ENCODE results near the gene SLC5A5. TPM values are rescaled to one million over a fixed set of nuclear protein-coding genes. Genes with fewer than 3 reads are reported as not detected.
A peak's percentile ranks its signal among the peaks of the same experiment; 100 is the strongest.

SLC5A5 gene
- total RNA-seq, 1 donor from 2014 or later: not detected

DNA sequence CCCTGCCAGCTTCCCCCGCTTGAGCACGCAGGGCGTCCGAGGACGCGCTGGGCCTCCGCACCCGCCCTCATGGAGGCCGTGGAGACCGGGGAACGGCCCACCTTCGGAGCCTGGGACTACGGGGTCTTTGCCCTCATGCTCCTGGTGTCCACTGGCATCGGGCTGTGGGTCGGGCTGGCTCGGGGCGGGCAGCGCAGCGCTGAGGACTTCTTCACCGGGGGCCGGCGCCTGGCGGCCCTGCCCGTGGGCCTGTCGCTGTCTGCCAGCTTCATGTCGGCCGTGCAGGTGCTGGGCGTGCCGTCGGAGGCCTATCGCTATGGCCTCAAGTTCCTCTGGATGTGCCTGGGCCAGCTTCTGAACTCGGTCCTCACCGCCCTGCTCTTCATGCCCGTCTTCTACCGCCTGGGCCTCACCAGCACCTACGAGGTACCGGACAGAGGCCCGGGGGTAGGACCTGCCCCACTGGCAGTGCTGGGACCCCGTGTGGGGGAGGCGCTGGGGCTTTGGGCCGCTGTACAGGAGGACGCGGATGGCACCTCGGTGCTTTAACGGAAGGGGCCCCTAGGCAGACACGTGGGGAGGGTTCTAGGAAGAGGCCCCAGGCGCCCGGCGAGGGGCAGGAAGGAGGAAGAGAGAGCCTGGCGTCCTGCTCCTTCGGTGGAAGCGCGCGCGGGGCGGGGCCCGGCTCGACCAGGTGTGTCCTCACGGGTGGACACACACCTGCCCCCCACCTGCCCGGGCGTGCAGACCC lies 681 bp downstream of the SLC5A5 start:
- no peak for TF ChIP-seq CTCF (IDR thresholded peaks at IDR 0.05)
- peaks cover 2% of the 10 kb centered on the region for H3K4me1 Mint-ChIP-seq (ENCODE audit: low read depth)
- no peak overlapping the region for H3K27ac Mint-ChIP-seq (ENCODE audit: unreplicated experiment)
- no peak overlapping the region for H3K4me3 Mint-ChIP-seq (ENCODE audit: unreplicated experiment)
- no peaks in the 10 kb centered on the region for H3K9me3 Mint-ChIP-seq (ENCODE audit: low read depth)
- DNase-seq (ENCODE audit: low spot score): peak; percentile 89
- H3K36me3 Mint-ChIP-seq (ENCODE audit: low read depth): no peaks in the 10 kb centered on the region
- peaks cover 30% of the 10 kb centered on the region for H3K27me3 Mint-ChIP-seq (ENCODE audit: low read depth)

DNA sequence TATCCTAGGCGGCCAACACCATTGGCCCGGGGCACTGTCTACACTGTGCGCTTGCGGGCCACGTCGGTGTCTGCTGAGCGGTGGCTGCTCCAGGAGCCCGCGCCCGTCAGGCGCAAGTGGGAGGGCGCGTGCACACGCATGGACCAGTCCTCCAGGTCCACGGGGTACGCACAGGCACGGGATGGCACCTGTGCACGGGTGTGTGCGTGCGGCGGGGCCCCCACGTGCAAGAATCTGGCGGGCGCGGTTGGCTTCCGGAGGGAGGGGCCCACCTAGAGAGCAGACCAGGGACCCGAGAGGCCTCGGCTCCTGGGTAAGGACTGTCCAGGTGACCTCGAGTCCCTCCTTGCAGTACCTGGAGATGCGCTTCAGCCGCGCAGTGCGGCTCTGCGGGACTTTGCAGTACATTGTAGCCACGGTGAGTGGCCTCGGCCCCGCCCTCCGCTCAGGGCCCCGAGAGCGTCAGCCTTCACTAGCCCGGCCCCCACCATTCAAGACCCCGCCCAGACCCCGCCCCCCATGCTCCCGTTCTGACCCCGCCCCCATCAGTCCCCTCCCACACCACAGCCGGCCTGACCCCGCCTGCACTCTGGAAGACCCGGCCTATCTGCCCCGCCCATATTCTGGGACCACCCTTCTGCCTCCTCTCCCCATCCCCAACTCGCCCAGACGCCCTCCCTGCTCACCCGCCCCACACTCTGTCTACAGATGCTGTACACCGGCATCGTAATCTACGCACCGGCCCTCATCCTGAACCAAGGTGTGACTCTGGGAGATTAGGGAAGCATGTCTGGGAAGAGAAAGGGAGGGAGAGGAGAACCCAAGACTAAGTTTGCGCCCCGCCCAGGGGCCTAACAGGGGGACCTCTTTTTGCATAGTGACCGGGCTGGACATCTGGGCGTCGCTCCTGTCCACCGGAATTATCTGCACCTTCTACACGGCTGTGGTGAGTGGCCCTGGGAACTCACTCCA lies 2.3 kb downstream of the SLC5A5 start:
- DNase-seq (ENCODE audit: low spot score): no peak
- H3K36me3 Mint-ChIP-seq (ENCODE audit: low read depth): no peaks in the 10 kb centered on the region
- no peak for TF ChIP-seq CTCF (IDR thresholded peaks at IDR 0.05)
- H3K9me3 Mint-ChIP-seq (ENCODE audit: low read depth): no peaks in the 10 kb centered on the region
- peaks cover 2% of the 10 kb centered on the region for H3K4me1 Mint-ChIP-seq (ENCODE audit: low read depth)
- no peak overlapping the region for H3K4me3 Mint-ChIP-seq (ENCODE audit: unreplicated experiment)
- no peak overlapping the region for H3K27ac Mint-ChIP-seq (ENCODE audit: unreplicated experiment)
- peaks cover 26% of the 10 kb centered on the region for H3K27me3 Mint-ChIP-seq (ENCODE audit: low read depth)

DNA sequence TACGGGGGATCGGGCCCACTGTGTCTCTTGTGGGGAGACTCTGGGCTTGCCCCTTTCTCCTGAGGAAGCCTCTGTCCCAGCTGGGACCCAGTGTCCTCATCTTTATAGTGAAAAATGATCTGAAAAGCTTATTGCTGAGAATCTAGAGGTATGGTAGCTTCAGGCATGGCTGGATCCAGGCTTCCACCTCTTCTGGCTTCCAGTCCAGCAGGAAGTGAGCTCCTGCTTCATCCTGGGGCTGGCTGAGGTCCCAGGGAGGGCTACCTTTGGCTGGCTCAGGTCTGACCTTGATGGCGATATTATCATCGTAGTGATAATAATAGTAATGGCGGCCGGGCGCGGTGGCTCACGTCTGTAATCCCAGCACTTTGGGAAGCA lies 3.0 kb downstream of the SLC5A5 start:
- H3K27ac Mint-ChIP-seq (ENCODE audit: unreplicated experiment): no peak overlapping the region
- no peak for DNase-seq (ENCODE audit: low spot score)
- H3K4me3 Mint-ChIP-seq (ENCODE audit: unreplicated experiment): no peak overlapping the region
- H3K27me3 Mint-ChIP-seq (ENCODE audit: low read depth): peaks cover 25% of the 10 kb centered on the region
- peaks cover 2% of the 10 kb centered on the region for H3K4me1 Mint-ChIP-seq (ENCODE audit: low read depth)
- H3K36me3 Mint-ChIP-seq (ENCODE audit: low read depth): no peaks in the 10 kb centered on the region
- no peak for TF ChIP-seq CTCF (IDR thresholded peaks at IDR 0.05)
- no peaks in the 10 kb centered on the region for H3K9me3 Mint-ChIP-seq (ENCODE audit: low read depth)

DNA sequence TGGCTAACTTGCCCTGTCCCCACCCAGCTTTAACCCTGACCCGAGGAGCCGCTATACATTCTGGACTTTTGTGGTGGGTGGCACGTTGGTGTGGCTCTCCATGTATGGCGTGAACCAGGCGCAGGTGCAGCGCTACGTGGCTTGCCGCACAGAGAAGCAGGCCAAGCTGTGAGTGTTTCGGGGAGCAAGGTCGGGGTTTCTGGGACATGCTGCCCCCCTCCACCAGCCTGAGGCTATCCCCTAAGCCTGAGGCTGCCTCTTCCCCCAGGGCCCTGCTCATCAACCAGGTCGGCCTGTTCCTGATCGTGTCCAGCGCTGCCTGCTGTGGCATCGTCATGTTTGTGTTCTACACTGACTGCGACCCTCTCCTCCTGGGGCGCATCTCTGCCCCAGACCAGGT lies 6.0 kb downstream of the SLC5A5 start:
- TF ChIP-seq CTCF (IDR thresholded peaks at IDR 0.05): no peak
- Mint-ChIP-seq H3K27me3 (ENCODE audit: low read depth) (peaks cover 26% of the 10 kb centered on the region), H3K9me3 (ENCODE audit: low read depth) (no peaks in the 10 kb centered on the region), H3K4me1 (ENCODE audit: low read depth) (peaks cover 2% of the 10 kb centered on the region), H3K36me3 (ENCODE audit: low read depth) (no peaks in the 10 kb centered on the region), H3K4me3 (ENCODE audit: unreplicated experiment) (no peak overlapping the region), H3K27ac (ENCODE audit: unreplicated experiment) (no peak overlapping the region)
- DNase-seq (ENCODE audit: low spot score): no peak

DNA sequence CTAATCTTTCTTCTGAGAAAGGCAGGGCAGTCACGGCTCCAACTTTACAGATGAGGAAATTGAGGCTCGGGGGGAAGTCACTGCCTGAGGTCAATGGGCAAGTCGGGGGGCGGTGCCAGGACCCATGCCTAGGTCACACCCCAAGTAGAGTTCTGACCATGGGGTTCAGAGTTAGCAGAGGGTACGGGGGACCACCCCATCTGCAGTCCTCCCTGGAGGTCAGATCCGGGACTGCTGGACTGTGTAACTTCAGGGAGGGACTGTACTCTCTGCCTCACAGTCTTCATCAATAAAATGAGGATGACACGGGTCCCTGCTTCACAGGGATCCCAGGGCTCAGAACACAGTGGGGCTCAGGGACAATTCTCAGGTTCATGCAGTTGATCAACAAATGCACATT lies 7.7 kb downstream of the SLC5A5 start:
- peaks cover 17% of the 10 kb centered on the region for H3K27me3 Mint-ChIP-seq (ENCODE audit: low read depth)
- H3K36me3 Mint-ChIP-seq (ENCODE audit: low read depth): no peaks in the 10 kb centered on the region
- H3K4me3 Mint-ChIP-seq (ENCODE audit: unreplicated experiment): no peak overlapping the region
- DNase-seq (ENCODE audit: low spot score): no peak
- no peaks in the 10 kb centered on the region for H3K9me3 Mint-ChIP-seq (ENCODE audit: low read depth)
- H3K4me1 Mint-ChIP-seq (ENCODE audit: low read depth): peaks cover 2% of the 10 kb centered on the region
- TF ChIP-seq CTCF (IDR thresholded peaks at IDR 0.05): no peak
- no peak overlapping the region for H3K27ac Mint-ChIP-seq (ENCODE audit: unreplicated experiment)

Data from chondrocyte (in vitro differentiated cells).